Adipocyte (in vitro differentiated cells): ENCODE measurements around the gene LDAH.

Experiments
- DNase-seq: peaks from one replicate; pipeline ENCODE4 v3.0.0-alpha.2; 2015; ENCODE audit warnings: low read depth
- H3K27me3 ChIP-seq: replicated peaks from 2 replicates; pipeline ENCODE4 v1.7.0; 2013; ENCODE audit warnings: mild to moderate bottlenecking, low read length, moderate library complexity; ENCODE audit not compliant: control insufficient read depth, insufficient read depth
- H3K36me3 ChIP-seq: 2 replicates; pipeline ENCODE4 v1.7.0; 2013; ENCODE audit warnings: low read length, mild to moderate bottlenecking, moderate library complexity; ENCODE audit not compliant: control insufficient read depth, insufficient read depth, severe bottlenecking
- H3K4me1 ChIP-seq: 2 replicates; pipeline ENCODE4 v1.7.0; 2013; ENCODE audit warnings: mild to moderate bottlenecking, low read length, moderate library complexity; ENCODE audit not compliant: control insufficient read depth, insufficient read depth
- H3K4me3 ChIP-seq: 2 replicates; pipeline ENCODE4 v1.7.0; 2013; ENCODE audit warnings: mild to moderate bottlenecking, low read length, moderate library complexity
- H3K9ac ChIP-seq: 2 replicates; pipeline ENCODE4 v1.7.0; 2013; ENCODE audit warnings: mild to moderate bottlenecking, low read length, moderate library complexity
- H3K9me3 ChIP-seq: 2 replicates; pipeline ENCODE4 v1.7.0; 2013; ENCODE audit warnings: mild to moderate bottlenecking, low read length, moderate library complexity; ENCODE audit not compliant: control insufficient read depth

The LDAH gene

GRCh38 chr2:20671036-20671735 lies 151.7 kb downstream of the LDAH start:
- peaks cover 59% of the 10 kb centered on the region for H3K27me3 ChIP-seq
- H3K4me3 ChIP-seq: no peak overlapping the region
- no peaks in the 10 kb centered on the region for H3K36me3 ChIP-seq
- H3K9me3 ChIP-seq: no peaks in the 10 kb centered on the region
- H3K4me1 ChIP-seq: peaks cover 15% of the 10 kb centered on the region
- DNase-seq: no peak
- no peak overlapping the region for H3K9ac ChIP-seq

DNA sequence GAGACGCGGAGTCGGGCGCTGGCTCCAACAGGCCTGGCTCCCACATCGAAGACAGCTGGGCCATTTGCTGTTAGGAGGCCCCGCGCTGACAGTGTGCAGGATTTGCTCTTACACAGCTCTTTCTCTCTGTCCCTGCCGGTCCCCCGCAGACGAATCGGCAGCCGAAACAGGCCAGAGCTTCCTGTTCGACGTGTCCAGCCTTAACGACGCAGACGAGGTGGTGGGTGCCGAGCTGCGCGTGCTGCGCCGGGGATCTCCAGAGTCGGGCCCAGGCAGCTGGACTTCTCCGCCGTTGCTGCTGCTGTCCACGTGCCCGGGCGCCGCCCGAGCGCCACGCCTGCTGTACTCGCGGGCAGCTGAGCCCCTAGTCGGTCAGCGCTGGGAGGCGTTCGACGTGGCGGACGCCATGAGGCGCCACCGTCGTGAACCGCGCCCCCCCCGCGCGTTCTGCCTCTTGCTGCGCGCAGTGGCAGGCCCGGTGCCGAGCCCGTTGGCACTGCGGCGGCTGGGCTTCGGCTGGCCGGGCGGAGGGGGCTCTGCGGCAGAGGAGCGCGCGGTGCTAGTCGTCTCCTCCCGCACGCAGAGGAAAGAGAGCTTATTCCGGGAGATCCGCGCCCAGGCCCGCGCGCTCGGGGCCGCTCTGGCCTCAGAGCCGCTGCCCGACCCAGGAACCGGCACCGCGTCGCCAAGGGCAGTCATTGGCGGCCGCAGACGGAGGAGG lies 152.4 kb downstream of the LDAH start:
- Histone ChIP-seq H3K36me3 (no peaks in the 10 kb centered on the region), H3K27me3 (peaks cover 66% of the 10 kb centered on the region), H3K4me3 (no peak overlapping the region), H3K9ac (no peak overlapping the region), H3K9me3 (no peaks in the 10 kb centered on the region), H3K4me1 (peaks cover 12% of the 10 kb centered on the region)
- DNase-seq: no peak

- Histone ChIP-seq H3K4me1 (peaks cover 4% of the 10 kb centered on the region), H3K9ac (no peak overlapping the region), H3K4me3 (no peak overlapping the region), H3K9me3 (no peaks in the 10 kb centered on the region), H3K27me3 (peaks cover 73% of the 10 kb centered on the region), H3K36me3 (no peaks in the 10 kb centered on the region)
- DNase-seq: no peak
Observed at GRCh38 chr2:20669562-20670314, 153.2 kb downstream of the LDAH start.

- H3K36me3 ChIP-seq: no peaks in the 10 kb centered on the region
- H3K9me3 ChIP-seq: no peaks in the 10 kb centered on the region
- DNase-seq: no peak
- H3K27me3 ChIP-seq: peaks cover 79% of the 10 kb centered on the region
- no peaks in the 10 kb centered on the region for H3K4me1 ChIP-seq
- no peak overlapping the region for H3K9ac ChIP-seq
- no peak overlapping the region for H3K4me3 ChIP-seq
Observed at GRCh38 chr2:20668871-20669475, 153.9 kb downstream of the LDAH start.

GRCh38 chr2:20668451-20668850 lies 154.4 kb downstream of the LDAH start:
- no peaks in the 10 kb centered on the region for H3K9me3 ChIP-seq
- no peak overlapping the region for H3K9ac ChIP-seq
- H3K4me3 ChIP-seq: no peak overlapping the region
- no peak for DNase-seq
- H3K4me1 ChIP-seq: no peaks in the 10 kb centered on the region
- peaks cover 79% of the 10 kb centered on the region for H3K27me3 ChIP-seq
- no peaks in the 10 kb centered on the region for H3K36me3 ChIP-seq

- no peak for DNase-seq
- peak overlapping the region; percentile 65 for H3K4me3 ChIP-seq
- H3K9ac ChIP-seq: no peak overlapping the region
- no peaks in the 10 kb centered on the region for H3K4me1 ChIP-seq
- peaks cover 79% of the 10 kb centered on the region for H3K27me3 ChIP-seq
- H3K36me3 ChIP-seq: no peaks in the 10 kb centered on the region
- no peaks in the 10 kb centered on the region for H3K9me3 ChIP-seq
Observed at GRCh38 chr2:20667531-20668401, 155.1 kb downstream of the LDAH start.

- Histone ChIP-seq H3K9ac (no peak overlapping the region), H3K4me1 (no peaks in the 10 kb centered on the region), H3K9me3 (no peaks in the 10 kb centered on the region), H3K36me3 (no peaks in the 10 kb centered on the region), H3K4me3 (peak overlapping the region; percentile 65), H3K27me3 (peaks cover 80% of the 10 kb centered on the region)
- no peak for DNase-seq
Observed at GRCh38 chr2:20667151-20667530, 155.8 kb downstream of the LDAH start.

- H3K4me3 ChIP-seq: peak within 1 kb of the TSS; percentile 65
- H3K36me3 ChIP-seq: no peaks in the 10 kb centered on the region
- DNase-seq: peak; percentile 56
Observed at GRCh38 chr2:20666304-20667150, 156.4 kb downstream of the LDAH start, which contains the start of gene GDF7. GDF7 (plus strand) TSS chr2:20667144; CDS start chr2:20667240, 96 bp downstream.

GRCh38 chr2:20666005-20666303 lies 156.9 kb downstream of the LDAH start:
- Histone ChIP-seq H3K4me1 (no peaks in the 10 kb centered on the region), H3K4me3 (peak overlapping the region; percentile 54), H3K36me3 (no peaks in the 10 kb centered on the region), H3K9ac (no peak overlapping the region), H3K9me3 (no peaks in the 10 kb centered on the region), H3K27me3 (peaks cover 71% of the 10 kb centered on the region)
- no peak for DNase-seq

More at GRCh38 chr2:20666304-20667150, 156.4 kb downstream of the LDAH start, which contains the start of gene GDF7:
- Histone ChIP-seq H3K27me3 (peaks cover 77% of the 10 kb centered on the region), H3K4me1 (no peaks in the 10 kb centered on the region), H3K9ac (no peak within 1 kb of the TSS), H3K9me3 (no peaks in the 10 kb centered on the region)
